Stimulated activated naive CD8-positive, alpha-beta T cell treated with anti-CD3 and anti-CD28 coated beads, Interleukin-15, amount 100 ng/mL, for 72 hours (primary cell): ENCODE results near the gene TMEM147.

Source experiments
- ATAC-seq: fragments of 150-1000 bp; cut with Tn5 transposase; 2 replicates; pipeline ENCODE4 v1.10.0; 2021; ENCODE audit warnings: mild to moderate bottlenecking, moderate library complexity
- DNase-seq, 2 donors: peaks; one replicate each; pipeline ENCODE4 v3.0.0; 2021 to 2022
- H3K27ac Mint-ChIP-seq, 2 donors: one replicate each; pipeline ENCODE4 v1.8.0; 2022; ENCODE audit warnings: mild to moderate bottlenecking in 2 of 2, mixed read lengths in 2 of 2, moderate library complexity in 2 of 2
- H3K27me3 Mint-ChIP-seq: one replicate; pipeline ENCODE4 v1.8.0; 2022; ENCODE audit warnings: mixed read lengths
- H3K4me1 Mint-ChIP-seq: one replicate; pipeline ENCODE4 v1.8.0; 2022; ENCODE audit warnings: mild to moderate bottlenecking, mixed read lengths
- H3K4me3 Mint-ChIP-seq, 2 donors: one replicate each; pipeline ENCODE4 v1.8.0; 2022; ENCODE audit warnings: mild to moderate bottlenecking in 2 of 2, mixed read lengths in 2 of 2, moderate library complexity in 1 of 2
- H3K9me3 Mint-ChIP-seq, 2 donors: one replicate each; pipeline ENCODE4 v1.8.0; 2022; ENCODE audit warnings: mixed read lengths in 2 of 2

TMEM147 gene

GRCh38 chr19:35531291-35531690 lies 14.1 kb upstream of the TMEM147 start:
- peaks cover 20% of the 10 kb centered on the region for H3K4me1 Mint-ChIP-seq
- H3K27me3 Mint-ChIP-seq: peaks cover 68% of the 10 kb centered on the region
- no peak for DNase-seq
- no peak for ATAC-seq
- H3K9me3 Mint-ChIP-seq: no peaks in the 10 kb centered on the region
- no peak overlapping the region for H3K27ac Mint-ChIP-seq
- H3K4me3 Mint-ChIP-seq: no peak overlapping the region

GRCh38 chr19:35533201-35533821 lies 12.1 kb upstream of the TMEM147 start, which contains the start of gene GAPDHS:
GAPDHS (plus strand) TSS chr19:35533456; CDS start chr19:35533528, 72 bp downstream.
- H3K4me1 Mint-ChIP-seq: peaks cover 20% of the 10 kb centered on the region
- peak within 1 kb of the TSS in 1 of 2 donors; percentile 81 for H3K27ac Mint-ChIP-seq
- ATAC-seq (peak; percentile 21), DNase-seq (no peak)
- H3K27me3 Mint-ChIP-seq: peaks cover 51% of the 10 kb centered on the region
- peak within 1 kb of the TSS; percentile 71 to 76 for H3K4me3 Mint-ChIP-seq
- no peaks in the 10 kb centered on the region for H3K9me3 Mint-ChIP-seq

GRCh38 chr19:35533822-35534392 lies 11.5 kb upstream of the TMEM147 start:
- Mint-ChIP-seq H3K9me3 (no peaks in the 10 kb centered on the region), H3K27me3 (peaks cover 45% of the 10 kb centered on the region), H3K4me3 (peak overlapping the region; percentile 71 to 76), H3K4me1 (peaks cover 20% of the 10 kb centered on the region), H3K27ac (peak overlapping the region in 1 of 2 donors; percentile 81)
- DNase-seq (peak; percentile 43 to 54), ATAC-seq (peak; percentile 88)

- no peak for DNase-seq
- H3K27ac Mint-ChIP-seq: no peak overlapping the region
- no peak for ATAC-seq
- H3K27me3 Mint-ChIP-seq: peaks cover 35% of the 10 kb centered on the region
- no peaks in the 10 kb centered on the region for H3K9me3 Mint-ChIP-seq
- H3K4me3 Mint-ChIP-seq: no peak overlapping the region
- peaks cover 13% of the 10 kb centered on the region for H3K4me1 Mint-ChIP-seq
Observed at GRCh38 chr19:35534803-35535480, 10.5 kb upstream of the TMEM147 start.

- Mint-ChIP-seq H3K4me1 (peaks cover 31% of the 10 kb centered on the region), H3K4me3 (no peak overlapping the region), H3K9me3 (no peaks in the 10 kb centered on the region), H3K27ac (no peak overlapping the region), H3K27me3 (peaks cover 7% of the 10 kb centered on the region)
- ATAC-seq (no peak), DNase-seq (no peak)
Observed at GRCh38 chr19:35539314-35539713, 6.1 kb upstream of the TMEM147 start.

- H3K27ac Mint-ChIP-seq: peak overlapping the region in 1 of 2 donors; percentile 2
- no peak overlapping the region for H3K4me3 Mint-ChIP-seq
- peaks cover 33% of the 10 kb centered on the region for H3K4me1 Mint-ChIP-seq
- no peaks in the 10 kb centered on the region for H3K9me3 Mint-ChIP-seq
- H3K27me3 Mint-ChIP-seq: peaks cover 3% of the 10 kb centered on the region
- no peak for ATAC-seq
- no peak for DNase-seq
Observed at GRCh38 chr19:35539850-35540249, 5.6 kb upstream of the TMEM147 start.

- no peak overlapping the region for H3K27ac Mint-ChIP-seq
- H3K27me3 Mint-ChIP-seq: no peaks in the 10 kb centered on the region
- ATAC-seq (no peak), DNase-seq (no peak)
- no peak overlapping the region for H3K4me3 Mint-ChIP-seq
- no peaks in the 10 kb centered on the region for H3K9me3 Mint-ChIP-seq
- H3K4me1 Mint-ChIP-seq: peaks cover 34% of the 10 kb centered on the region
Observed at GRCh38 chr19:35540356-35540927, 5.0 kb upstream of the TMEM147 start.

- no peaks in the 10 kb centered on the region for H3K27me3 Mint-ChIP-seq
- no peak overlapping the region for H3K27ac Mint-ChIP-seq
- DNase-seq: no peak
- H3K4me1 Mint-ChIP-seq: peaks cover 47% of the 10 kb centered on the region
- no peaks in the 10 kb centered on the region for H3K9me3 Mint-ChIP-seq
- no peak overlapping the region for H3K4me3 Mint-ChIP-seq
- ATAC-seq: no peak
Observed at GRCh38 chr19:35542209-35542608, 3.2 kb upstream of the TMEM147 start.

GRCh38 chr19:35543280-35544109 lies 1.9 kb upstream of the TMEM147 start:
- H3K27me3 Mint-ChIP-seq: no peaks in the 10 kb centered on the region
- peaks cover 56% of the 10 kb centered on the region for H3K4me1 Mint-ChIP-seq

GRCh38 chr19:35544110-35544802 lies 1.2 kb upstream of the TMEM147 start:
- H3K27me3 Mint-ChIP-seq: no peaks in the 10 kb centered on the region
- H3K4me1 Mint-ChIP-seq: peaks cover 64% of the 10 kb centered on the region
- DNase-seq: no peak
- H3K27ac Mint-ChIP-seq: peak overlapping the region in 1 of 2 donors; percentile 94
- H3K4me3 Mint-ChIP-seq: peak overlapping the region; percentile 98
- ATAC-seq: no peak
- no peaks in the 10 kb centered on the region for H3K9me3 Mint-ChIP-seq

More at GRCh38 chr19:35543280-35544109, 1.9 kb upstream of the TMEM147 start:
- DNase-seq: no peak
- ATAC-seq: no peak
- no peak overlapping the region for H3K4me3 Mint-ChIP-seq
- H3K27ac Mint-ChIP-seq: no peak overlapping the region
- H3K9me3 Mint-ChIP-seq: no peaks in the 10 kb centered on the region

- H3K4me3 Mint-ChIP-seq: peak overlapping the region; percentile 98
- peak; percentile 80 for ATAC-seq
- no peaks in the 10 kb centered on the region for H3K9me3 Mint-ChIP-seq
- peaks cover 69% of the 10 kb centered on the region for H3K4me1 Mint-ChIP-seq
- peak overlapping the region; percentile 94 to 98 for H3K27ac Mint-ChIP-seq
- DNase-seq: peak; percentile 58 to 68
- H3K27me3 Mint-ChIP-seq: no peaks in the 10 kb centered on the region
Observed at GRCh38 chr19:35545855-35546381, 492 bp downstream of the TMEM147 start.

- peak overlapping the region; percentile 98 for H3K4me3 Mint-ChIP-seq
- peak overlapping the region; percentile 88 to 98 for H3K27ac Mint-ChIP-seq
- H3K27me3 Mint-ChIP-seq: no peaks in the 10 kb centered on the region
- H3K4me1 Mint-ChIP-seq: peaks cover 63% of the 10 kb centered on the region
- H3K9me3 Mint-ChIP-seq: no peaks in the 10 kb centered on the region
- DNase-seq (no peak), ATAC-seq (no peak)
Observed at GRCh38 chr19:35546532-35546931, 1.1 kb downstream of the TMEM147 start.

- Mint-ChIP-seq H3K27me3 (no peaks in the 10 kb centered on the region), H3K27ac (peak overlapping the region in 1 of 2 donors; percentile 75), H3K4me1 (peaks cover 41% of the 10 kb centered on the region)
Observed at GRCh38 chr19:35549174-35549788, 3.9 kb downstream of the TMEM147 start.

GRCh38 chr19:35549879-35550523 lies 4.6 kb downstream of the TMEM147 start:
- Mint-ChIP-seq H3K27ac (no peak overlapping the region), H3K9me3 (no peaks in the 10 kb centered on the region), H3K4me3 (no peak overlapping the region), H3K27me3 (no peaks in the 10 kb centered on the region), H3K4me1 (peaks cover 34% of the 10 kb centered on the region)
- no peak for DNase-seq
- ATAC-seq: no peak

More at GRCh38 chr19:35549174-35549788, 3.9 kb downstream of the TMEM147 start:
- Mint-ChIP-seq H3K9me3 (no peaks in the 10 kb centered on the region), H3K4me3 (no peak overlapping the region)
- no peak for ATAC-seq
- DNase-seq: peak; percentile 53 to 56
